Measurements from ENCODE around the gene PABPC1L. TPM values are rescaled to one million over a fixed set of nuclear protein-coding genes. Genes with fewer than 3 reads are reported as not detected.
A peak's percentile ranks its signal among the peaks of the same experiment; 100 is the strongest.

Gene PABPC1L
- total and polyA plus RNA-seq, 2 of the 13 experiments (the other 11 are each of a cell fraction or from before 2014, with no cell fraction given) = 30.8 to 252 TPM

DNA sequence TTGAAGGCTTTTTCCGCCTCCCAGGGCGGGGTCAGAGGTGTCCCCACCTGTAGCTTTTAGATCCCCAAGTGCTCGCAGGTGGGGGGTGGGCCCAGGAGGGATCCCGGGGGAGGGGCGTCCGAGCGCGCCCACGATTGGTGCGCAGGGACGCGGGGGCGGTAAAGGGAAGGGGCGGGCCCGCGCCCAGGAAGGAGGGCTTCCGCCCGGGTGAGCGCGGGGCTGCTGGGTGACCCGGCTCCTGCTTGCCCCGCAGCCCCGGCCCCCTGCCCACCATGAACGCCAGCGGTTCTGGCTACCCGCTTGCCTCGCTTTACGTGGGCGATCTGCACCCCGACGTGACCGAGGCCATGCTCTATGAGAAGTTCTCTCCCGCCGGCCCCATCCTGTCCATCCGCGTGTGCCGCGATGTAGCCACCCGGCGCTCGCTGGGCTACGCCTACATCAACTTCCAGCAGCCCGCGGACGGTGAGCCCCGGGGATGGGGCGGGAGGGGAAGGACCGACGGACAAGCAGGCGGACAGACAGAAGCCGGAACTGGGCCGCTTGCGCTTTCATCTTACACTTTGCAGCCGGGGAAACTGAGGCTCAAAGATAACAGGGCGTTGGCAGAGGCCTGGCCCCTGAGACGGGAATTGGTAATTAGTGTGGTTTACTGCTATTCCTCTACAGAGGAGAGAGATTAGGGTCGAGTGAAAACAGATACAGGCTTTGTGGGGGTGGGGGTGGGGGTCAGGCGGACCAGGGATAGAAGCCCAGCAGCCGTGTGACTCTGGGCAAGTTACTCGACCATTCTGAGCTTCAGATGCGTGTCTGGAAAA, at the start of gene PABPC1L (continued):
- TF ChIP-seq ZBED4 (CRISPR knock-in tag; IDR thresholded peaks at IDR 0.05; ENCODE audit: borderline replicate concordance) (peak; percentile 67; the same call in 1 of the 2 replicates), ZNF205 (CRISPR knock-in tag; IDR thresholded peaks at IDR 0.05) (peak; percentile 49; the same call in 1 of the 2 replicates), ZSCAN25 (CRISPR knock-in tag; IDR thresholded peaks at IDR 0.05) (peak; percentile 32; the same call in 1 of the 2 replicates), ZNF101 (CRISPR knock-in tag; IDR thresholded peaks at IDR 0.05; ENCODE audit: borderline replicate concordance, low read depth) (0 out of 2 replicates have a peak, but pooled peaks have one; percentile 54), SRSF9 (IDR thresholded peaks at IDR 0.05; ENCODE audit: borderline replicate concordance, insufficient read depth, low read depth, low read length, poor library complexity, severe bottlenecking) (no peak), CC2D1A (CRISPR knock-in tag; IDR thresholded peaks at IDR 0.05) (peak; percentile 95; the same call in 1 of the 2 replicates), ZBTB44 (CRISPR knock-in tag; IDR thresholded peaks at IDR 0.05) (peak; percentile 37; the same call in 1 of the 2 replicates), PITX1 (CRISPR knock-in tag; IDR thresholded peaks at IDR 0.05) (peak; percentile 30), NFKBIZ (CRISPR knock-in tag; IDR thresholded peaks at IDR 0.05) (no peak), HOXA3 (CRISPR knock-in tag; IDR thresholded peaks at IDR 0.05) (peak; percentile 65), ZNF451 (CRISPR knock-in tag; IDR thresholded peaks at IDR 0.05) (no peak; the same call in 1 of the 2 replicates), ZZZ3 (CRISPR knock-in tag; IDR thresholded peaks at IDR 0.05; ENCODE audit: borderline replicate concordance) (no peak), POGZ (CRISPR knock-in tag; IDR thresholded peaks at IDR 0.05) (peak; percentile 44; the same call in 1 of the 2 replicates), ZNF496 (CRISPR knock-in tag; IDR thresholded peaks at IDR 0.05; ENCODE audit: insufficient replicate concordance) (no peak), ZNF878 (CRISPR knock-in tag; IDR thresholded peaks at IDR 0.05) (peak; percentile 80; the same call in 1 of the 2 replicates), MED1 (CRISPR knock-in tag; IDR thresholded peaks at IDR 0.05) (peak; percentile 64), ZNF20 (CRISPR knock-in tag; IDR thresholded peaks at IDR 0.05) (no peak), HNRNPLL (IDR thresholded peaks at IDR 0.05; ENCODE audit: low read depth, low read length, poor library complexity, severe bottlenecking) (peak; percentile 70), ZNF333 (CRISPR knock-in tag; IDR thresholded peaks at IDR 0.05; ENCODE audit: borderline replicate concordance) (no peak; the same call in 1 of the 2 replicates), ZNF782 (CRISPR knock-in tag; IDR thresholded peaks at IDR 0.05; ENCODE audit: borderline replicate concordance) (0 out of 2 replicates have a peak, but pooled peaks have one; percentile 49), EZH2 (conservative IDR thresholded peaks at IDR 0.05; ENCODE audit: low read depth, low read length) (no peak), ZMAT3 (CRISPR knock-in tag; conservative IDR thresholded peaks at IDR 0.05) (peak; percentile 20; the same call in 1 of the 2 replicates), ZNF780A (CRISPR knock-in tag; IDR thresholded peaks at IDR 0.05) (peak; percentile 95), CCAR2 (optimal IDR thresholded peaks at IDR 0.05; ENCODE audit: low read depth, low read length) (no peak), MAF1 (CRISPR knock-in tag; IDR thresholded peaks at IDR 0.05; ENCODE audit: borderline replicate concordance) (no peak; the same call in 1 of the 2 replicates)

Data from HepG2 (cell line).